H9 (cell line): ENCODE data around the gene ATP5MC2. TPM values are rescaled to one million over a fixed set of nuclear protein-coding genes. Genes with fewer than 3 reads are reported as not detected.

Experiments used
- DNase-seq: peaks from one replicate; pipeline ENCODE4 v3.0.0-alpha.2; 2017
- H2AFZ ChIP-seq: one replicate; pipeline ENCODE4 v1.6.1; 2013; ENCODE audit warnings: mild to moderate bottlenecking, low read length, control low read depth, moderate library complexity
- H2AK5ac ChIP-seq: 2 replicates; pipeline ENCODE4 v1.6.1; 2013; ENCODE audit warnings: low read length, control low read depth, mixed read lengths; ENCODE audit not compliant: insufficient read length
- H2BK120ac ChIP-seq: one replicate; pipeline ENCODE4 v1.6.1; 2013; ENCODE audit warnings: low read depth, mild to moderate bottlenecking, low read length, control low read depth, inconsistent platforms; ENCODE audit not compliant: poor library complexity, severe bottlenecking
- H2BK12ac ChIP-seq: 2 replicates; pipeline ENCODE4 v1.6.1; 2013; ENCODE audit warnings: low read length, control low read depth, mixed read lengths, low read depth; ENCODE audit not compliant: insufficient read length
- H2BK15ac ChIP-seq: 2 replicates; pipeline ENCODE4 v1.6.1; 2013; ENCODE audit warnings: low read depth, low read length, control low read depth
- H2BK20ac ChIP-seq: one replicate; pipeline ENCODE4 v1.6.1; 2013; ENCODE audit warnings: low read depth, mild to moderate bottlenecking, low read length, control low read depth, inconsistent platforms; ENCODE audit not compliant: poor library complexity, severe bottlenecking
- H2BK5ac ChIP-seq: 2 replicates; pipeline ENCODE4 v1.6.1; 2013; ENCODE audit warnings: low read length, control low read depth, mixed read lengths; ENCODE audit not compliant: insufficient read length
- H3K14ac ChIP-seq: 2 replicates; pipeline ENCODE4 v1.6.1; 2013; ENCODE audit warnings: low read length, control low read depth; ENCODE audit not compliant: insufficient read depth
- H3K18ac ChIP-seq: 2 replicates; pipeline ENCODE4 v1.6.1; 2013; ENCODE audit warnings: low read depth, mild to moderate bottlenecking, mixed read lengths, low read length, control low read depth; ENCODE audit not compliant: insufficient read length
- H3K23ac ChIP-seq: 2 replicates; pipeline ENCODE4 v1.6.1; 2013; ENCODE audit warnings: low read length, control low read depth, mixed read lengths, low read depth; ENCODE audit not compliant: insufficient read length
- H3K23me2 ChIP-seq: 2 replicates; pipeline ENCODE4 v1.6.1; 2013; ENCODE audit warnings: low read depth, mild to moderate bottlenecking, mixed read lengths, low read length, control low read depth; ENCODE audit not compliant: insufficient read length, poor library complexity, severe bottlenecking
- H3K27ac ChIP-seq: 2 replicates; pipeline ENCODE4 v1.5.1; 2013; ENCODE audit warnings: low read length, control low read depth, mixed read lengths, low read depth; ENCODE audit not compliant: insufficient read length
- H3K27me3 ChIP-seq: 2 replicates; pipeline ENCODE4 v1.6.1; 2013; ENCODE audit warnings: low read length, control low read depth, inconsistent platforms; ENCODE audit not compliant: insufficient read depth
- H3K4ac ChIP-seq: 2 replicates; pipeline ENCODE4 v1.6.1; 2013; ENCODE audit warnings: low read depth, mild to moderate bottlenecking, control low read depth, inconsistent platforms, low read length, moderate library complexity
- H3K4me1 ChIP-seq: 2 replicates; pipeline ENCODE4 v1.6.1; 2013; ENCODE audit warnings: low read length, control low read depth, inconsistent platforms; ENCODE audit not compliant: insufficient read depth
- H3K4me2 ChIP-seq: 2 replicates; pipeline ENCODE4 v1.6.1; 2013; ENCODE audit warnings: low read length, control low read depth, mixed read lengths; ENCODE audit not compliant: insufficient read length, insufficient read depth
- H3K56ac ChIP-seq: 2 replicates; pipeline ENCODE4 v1.6.1; 2013; ENCODE audit warnings: low read depth, mild to moderate bottlenecking, mixed read lengths, low read length, control low read depth; ENCODE audit not compliant: insufficient read length
- H3K79me1 ChIP-seq: 2 replicates; pipeline ENCODE4 v1.6.1; 2013; ENCODE audit warnings: low read depth, mild to moderate bottlenecking, moderate library complexity, low read length, control low read depth, inconsistent platforms; ENCODE audit not compliant: insufficient read depth, poor library complexity, severe bottlenecking
- H3K79me2 ChIP-seq: 2 replicates; pipeline ENCODE4 v1.6.1; 2013; ENCODE audit warnings: low read length, control low read depth, inconsistent platforms; ENCODE audit not compliant: insufficient read depth
- H3K9ac ChIP-seq: 2 replicates; pipeline ENCODE4 v1.6.1; 2013; ENCODE audit warnings: low read length, control low read depth, mixed read lengths; ENCODE audit not compliant: insufficient read length; ENCODE audit errors: extremely low read depth
- H3K9me3 ChIP-seq: one replicate; pipeline ENCODE4 v1.6.1; 2013; ENCODE audit warnings: low read depth, low read length, inconsistent platforms; ENCODE audit not compliant: control insufficient read depth
- H3T11ph ChIP-seq: one replicate; pipeline ENCODE4 v1.6.1; 2013; ENCODE audit warnings: mild to moderate bottlenecking, low read length, control low read depth, inconsistent platforms
- H4K20me1 ChIP-seq: one replicate; pipeline ENCODE4 v1.6.1; 2013; ENCODE audit not compliant: control insufficient read depth, insufficient read length, insufficient read depth
- H4K5ac ChIP-seq: 2 replicates; pipeline ENCODE4 v1.6.1; 2013; ENCODE audit warnings: low read depth, mild to moderate bottlenecking, mixed read lengths, low read length, control low read depth; ENCODE audit not compliant: insufficient read length
- H4K8ac ChIP-seq: replicated peaks from 2 replicates; pipeline ENCODE4 v1.6.1; 2013; ENCODE audit warnings: low read length, control low read depth, mixed read lengths, low read depth; ENCODE audit not compliant: insufficient read length
- H4K91ac ChIP-seq: 2 replicates; pipeline ENCODE4 v1.6.1; 2013; ENCODE audit warnings: low read depth, mild to moderate bottlenecking, moderate library complexity, mixed read lengths, low read length, control low read depth; ENCODE audit not compliant: insufficient read length
- H3K27ac Mint-ChIP-seq, 3 experiments: 2 replicates in 2 of 3; 3 replicates in 1 of 3; pipeline ENCODE4 v1.8.0; 2020 to 2021; ENCODE audit warnings: mixed read lengths in 3 of 3, mild to moderate bottlenecking in 1 of 3, moderate library complexity in 1 of 3
- H3K27me3 Mint-ChIP-seq: 2 replicates; pipeline ENCODE4 v1.8.0; 2021; ENCODE audit warnings: low read depth, mild to moderate bottlenecking, moderate library complexity, mixed read lengths
- H3K36me3 Mint-ChIP-seq, 3 experiments: 2 replicates in 2 of 3; 3 replicates in 1 of 3; pipeline ENCODE4 v1.8.0; 2020 to 2021; ENCODE audit warnings: low read depth in 3 of 3, mixed read lengths in 3 of 3; ENCODE audit not compliant: insufficient read depth in 1 of 3
- H3K4me1 Mint-ChIP-seq, 2 experiments: 2 replicates each; pipeline ENCODE4 v1.8.0; 2020; ENCODE audit warnings: mixed read lengths in 2 of 2
- H3K4me3 Mint-ChIP-seq, 2 experiments: 2 replicates in 1 of 2; 3 replicates in 1 of 2; pipeline ENCODE4 v1.8.0; 2020 to 2021; ENCODE audit warnings: mild to moderate bottlenecking in 2 of 2, mixed read lengths in 2 of 2, moderate library complexity in 1 of 2
- H3K9me3 Mint-ChIP-seq, 2 experiments: 2 replicates in 1 of 2; 3 replicates in 1 of 2; pipeline ENCODE4 v1.8.0; 2020; ENCODE audit warnings: mild to moderate bottlenecking in 2 of 2, mixed read lengths in 2 of 2, moderate library complexity in 1 of 2
- CTCF ChIP-seq: fragments of 200-600 bp; sonication (generic); conservative IDR thresholded peaks from 3 replicates; pipeline ENCODE4 v1.8.0; 2021; ENCODE audit warnings: antibody characterized with exemption, mild to moderate bottlenecking
- WGBS: extraction: QIAGEN DNeasy Blood & Tissue Kit; methylation state at CpG from one replicate; pipeline ENCODE4 v1.1.7; 2013; ENCODE audit warnings: missing lambda C conversion rate, low lambda C conversion rate, mixed read lengths; ENCODE audit not compliant: insufficient read length; ENCODE audit errors: extremely low coverage; 5-methylcytosine and 5-hydroxymethylcytosine counted together
- total RNA-seq: library from RNA; stranded (reverse); gene quantifications from 2 replicates; pipeline ENCODE4 v1.2.1, GENCODE V29; 2021

ATP5MC2 gene
- total RNA-seq, 1 experiment from 2014 or later = 379 TPM

GRCh38 chr12:53624956-53625355 is 50.9 kb downstream of the ATP5MC2 start:
- Histone ChIP-seq H2BK12ac (no peak overlapping the region), H2AK5ac (no peak overlapping the region), H3K23me2 (peaks cover 10% of the 10 kb centered on the region), H3K27ac (no peak overlapping the region), H3K18ac (no peak overlapping the region), H3K79me2 (peaks cover 3% of the 10 kb centered on the region; the same call in 1 of the 2 replicates), H3K14ac (no peak overlapping the region), H3T11ph (no peak overlapping the region), H4K91ac (no peak overlapping the region), H3K9me3 (no peaks in the 10 kb centered on the region), H2BK120ac (no peak overlapping the region), H4K5ac (no peak overlapping the region), H2AFZ (no peak overlapping the region), H2BK15ac (no peak overlapping the region), H3K9ac (peak overlapping the region; percentile 49), H2BK5ac (no peak overlapping the region), H4K8ac (no peak overlapping the region), H3K4me1 (peaks cover 8% of the 10 kb centered on the region), H3K23ac (no peak overlapping the region), H3K27me3 (no peaks in the 10 kb centered on the region), H4K20me1 (no peaks in the 10 kb centered on the region), H3K4ac (no peak overlapping the region), H2BK20ac (no peak overlapping the region), H3K56ac (no peak overlapping the region), H3K79me1 (no peaks in the 10 kb centered on the region), H3K4me2 (peak overlapping the region; percentile 71)
- no peak overlapping the region; a peak in 1 of 7 replicates for H3K27ac Mint-ChIP-seq
- no peaks in the 10 kb centered on the region for H3K27me3 Mint-ChIP-seq
- H3K4me3 Mint-ChIP-seq = peak overlapping the region; percentile 85 to 92
- no CpG with 5 or more reads among the region's 4 CpGs for WGBS
- no peaks in the 10 kb centered on the region; a peak in 1 of 5 replicates for H3K9me3 Mint-ChIP-seq
- H3K4me1 Mint-ChIP-seq = peaks cover 29 to 30% of the 10 kb centered on the region in 2 experiments
- H3K36me3 Mint-ChIP-seq = no peaks in the 10 kb centered on the region; a peak in 1 of 7 replicates
- DNase-seq = no peak
- no peak for TF ChIP-seq CTCF
